ENCODE results near the gene WDFY1.

Gene WDFY1

GRCh38 chr2:223944703-223945531, at the start of gene WDFY1:
Gene WDFY1 (minus strand): TSS chr2:223945335. CDS start chr2:223945284, 51 bp downstream.
- H3K9me3 Mint-ChIP-seq: peaks cover 4% of the 10 kb centered on the region
- peak within 1 kb of the TSS; percentile 69 for H3K27ac Mint-ChIP-seq
- peak; percentile 78 for ATAC-seq
- H3K4me1 Mint-ChIP-seq: peaks cover 61% of the 10 kb centered on the region
- peak; percentile 83 for DNase-seq
- H3K4me3 Mint-ChIP-seq: peak within 1 kb of the TSS; percentile 87
- H3K27me3 Mint-ChIP-seq: no peaks in the 10 kb centered on the region
- H3K36me3 Mint-ChIP-seq (ENCODE audit: low read depth): peaks cover 9% of the 10 kb centered on the region

GRCh38 chr2:223994562-223995162, 49.5 kb upstream of the WDFY1 start:
- Mint-ChIP-seq H3K27ac (peak overlapping the region; percentile 48), H3K36me3 (ENCODE audit: low read depth) (peaks cover 11% of the 10 kb centered on the region), H3K4me1 (peaks cover 9% of the 10 kb centered on the region), H3K27me3 (no peaks in the 10 kb centered on the region), H3K9me3 (no peaks in the 10 kb centered on the region), H3K4me3 (no peak overlapping the region)
- ATAC-seq: no peak
- DNase-seq: no peak

- Mint-ChIP-seq H3K4me1 (peaks cover 9% of the 10 kb centered on the region), H3K27ac (no peak overlapping the region), H3K4me3 (no peak overlapping the region), H3K27me3 (no peaks in the 10 kb centered on the region), H3K36me3 (ENCODE audit: low read depth) (peaks cover 11% of the 10 kb centered on the region), H3K9me3 (no peaks in the 10 kb centered on the region)
- peak; percentile 63 for ATAC-seq
- peak; percentile 59 for DNase-seq
These were observed 48.6 kb upstream of the WDFY1 start for GRCh38 chr2:223993634-223994232.

GRCh38 chr2:223991611-223992010, 46.5 kb upstream of the WDFY1 start:
- no peaks in the 10 kb centered on the region for H3K27me3 Mint-ChIP-seq
- no peak overlapping the region for H3K27ac Mint-ChIP-seq
- no peak overlapping the region for H3K4me3 Mint-ChIP-seq
- ATAC-seq (no peak), DNase-seq (no peak)
- H3K9me3 Mint-ChIP-seq: no peaks in the 10 kb centered on the region
- H3K4me1 Mint-ChIP-seq: peaks cover 9% of the 10 kb centered on the region
- H3K36me3 Mint-ChIP-seq (ENCODE audit: low read depth): peaks cover 5% of the 10 kb centered on the region

- no peaks in the 10 kb centered on the region for H3K27me3 Mint-ChIP-seq
- peaks cover 1% of the 10 kb centered on the region for H3K36me3 Mint-ChIP-seq (ENCODE audit: low read depth)
- DNase-seq (no peak), ATAC-seq (no peak)
- H3K9me3 Mint-ChIP-seq: no peaks in the 10 kb centered on the region
- no peak overlapping the region for H3K4me3 Mint-ChIP-seq
- H3K27ac Mint-ChIP-seq: no peak overlapping the region
- peaks cover 2% of the 10 kb centered on the region for H3K4me1 Mint-ChIP-seq
These were observed 44.7 kb upstream of the WDFY1 start for GRCh38 chr2:223989856-223990232.

GRCh38 chr2:223989206-223989855, 44.2 kb upstream of the WDFY1 start:
- DNase-seq (no peak), ATAC-seq (no peak)
- Mint-ChIP-seq H3K4me1 (no peaks in the 10 kb centered on the region), H3K27ac (no peak overlapping the region), H3K4me3 (no peak overlapping the region), H3K9me3 (no peaks in the 10 kb centered on the region), H3K36me3 (ENCODE audit: low read depth) (peaks cover 6% of the 10 kb centered on the region), H3K27me3 (no peaks in the 10 kb centered on the region)

GRCh38 chr2:223981241-223981640, 36.1 kb upstream of the WDFY1 start:
- H3K4me3 Mint-ChIP-seq: no peak overlapping the region
- no peaks in the 10 kb centered on the region for H3K27me3 Mint-ChIP-seq
- peaks cover 7% of the 10 kb centered on the region for H3K4me1 Mint-ChIP-seq

GRCh38 chr2:223980803-223981202, 35.7 kb upstream of the WDFY1 start:
- Mint-ChIP-seq H3K9me3 (no peaks in the 10 kb centered on the region), H3K4me3 (no peak overlapping the region), H3K4me1 (peaks cover 7% of the 10 kb centered on the region), H3K27me3 (no peaks in the 10 kb centered on the region), H3K36me3 (ENCODE audit: low read depth) (peaks cover 15% of the 10 kb centered on the region), H3K27ac (no peak overlapping the region)
- DNase-seq (no peak), ATAC-seq (no peak)

More at GRCh38 chr2:223981241-223981640, 36.1 kb upstream of the WDFY1 start:
- no peak overlapping the region for H3K27ac Mint-ChIP-seq
- no peak for ATAC-seq
- no peaks in the 10 kb centered on the region for H3K9me3 Mint-ChIP-seq
- no peak for DNase-seq
- peaks cover 15% of the 10 kb centered on the region for H3K36me3 Mint-ChIP-seq (ENCODE audit: low read depth)

GRCh38 chr2:223980397-223980735, 35.2 kb upstream of the WDFY1 start:
- peaks cover 15% of the 10 kb centered on the region for H3K36me3 Mint-ChIP-seq (ENCODE audit: low read depth)
- no peak for DNase-seq
- H3K4me1 Mint-ChIP-seq: peaks cover 7% of the 10 kb centered on the region
- H3K4me3 Mint-ChIP-seq: no peak overlapping the region
- no peaks in the 10 kb centered on the region for H3K9me3 Mint-ChIP-seq
- H3K27ac Mint-ChIP-seq: no peak overlapping the region
- no peak for ATAC-seq
- H3K27me3 Mint-ChIP-seq: no peaks in the 10 kb centered on the region

- ATAC-seq: no peak
- H3K9me3 Mint-ChIP-seq: no peaks in the 10 kb centered on the region
- H3K4me1 Mint-ChIP-seq: peaks cover 7% of the 10 kb centered on the region
- DNase-seq: no peak
- peaks cover 15% of the 10 kb centered on the region for H3K36me3 Mint-ChIP-seq (ENCODE audit: low read depth)
- H3K27me3 Mint-ChIP-seq: no peaks in the 10 kb centered on the region
- H3K4me3 Mint-ChIP-seq: no peak overlapping the region
- no peak overlapping the region for H3K27ac Mint-ChIP-seq
These were observed 34.7 kb upstream of the WDFY1 start for GRCh38 chr2:223979730-223980396.

GRCh38 chr2:223978451-223978850, 33.3 kb upstream of the WDFY1 start:
- ATAC-seq (no peak), DNase-seq (no peak)
- H3K36me3 Mint-ChIP-seq (ENCODE audit: low read depth): peaks cover 9% of the 10 kb centered on the region
- H3K4me1 Mint-ChIP-seq: peaks cover 7% of the 10 kb centered on the region
- H3K4me3 Mint-ChIP-seq: no peak overlapping the region
- no peaks in the 10 kb centered on the region for H3K9me3 Mint-ChIP-seq
- no peaks in the 10 kb centered on the region for H3K27me3 Mint-ChIP-seq
- H3K27ac Mint-ChIP-seq: no peak overlapping the region

GRCh38 chr2:223976635-223977226, 31.6 kb upstream of the WDFY1 start:
- H3K9me3 Mint-ChIP-seq: no peaks in the 10 kb centered on the region
- H3K4me1 Mint-ChIP-seq: peaks cover 7% of the 10 kb centered on the region
- ATAC-seq (peak; percentile 90), DNase-seq (no peak)
- no peaks in the 10 kb centered on the region for H3K27me3 Mint-ChIP-seq
- H3K4me3 Mint-ChIP-seq: no peak overlapping the region
- peaks cover 3% of the 10 kb centered on the region for H3K36me3 Mint-ChIP-seq (ENCODE audit: low read depth)
- H3K27ac Mint-ChIP-seq: peak overlapping the region; percentile 16

GRCh38 chr2:223973606-223974005, 28.5 kb upstream of the WDFY1 start:
- no peak for ATAC-seq

GRCh38 chr2:223972656-223973102, 27.5 kb upstream of the WDFY1 start:
- Mint-ChIP-seq H3K9me3 (no peaks in the 10 kb centered on the region), H3K4me1 (peaks cover 15% of the 10 kb centered on the region), H3K27me3 (no peaks in the 10 kb centered on the region), H3K27ac (no peak overlapping the region), H3K36me3 (ENCODE audit: low read depth) (peaks cover 2% of the 10 kb centered on the region), H3K4me3 (no peak overlapping the region)
- no peak for ATAC-seq
- no peak for DNase-seq

More at GRCh38 chr2:223973606-223974005, 28.5 kb upstream of the WDFY1 start:
- H3K27ac Mint-ChIP-seq: no peak overlapping the region
- DNase-seq: no peak
- H3K27me3 Mint-ChIP-seq: no peaks in the 10 kb centered on the region
- H3K36me3 Mint-ChIP-seq (ENCODE audit: low read depth): peaks cover 2% of the 10 kb centered on the region
- H3K4me1 Mint-ChIP-seq: peaks cover 15% of the 10 kb centered on the region
- H3K4me3 Mint-ChIP-seq: no peak overlapping the region
- H3K9me3 Mint-ChIP-seq: no peaks in the 10 kb centered on the region
